Astrocyte of the cerebellum (primary cell): ENCODE data around the gene ESPNL.

ENCODE experiments used
- DNase-seq: peaks from one replicate; pipeline ENCODE4 v3.0.0-alpha.2; 2011; ENCODE audit warnings: low read depth
- H3K4me3 ChIP-seq: 2 replicates; pipeline ENCODE4 v1.5.1; 2011; ENCODE audit warnings: mild to moderate bottlenecking, low read depth, low read length, moderate library complexity
- in situ Hi-C: cut with HindIII; loops from 2 replicates; pipeline ENCODE4 v1.10.0; 2017; ENCODE audit warnings: low sequenced_read_pairs
- TF ChIP-seq, protein P1 (sequence below): IDR thresholded peaks from 2 replicates; pipeline ENCODE4 v1.5.1; 2012; ENCODE audit warnings: low read length, low read depth, moderate library complexity, mild to moderate bottlenecking; ENCODE audit errors: missing control alignments

ESPNL gene

DNA sequence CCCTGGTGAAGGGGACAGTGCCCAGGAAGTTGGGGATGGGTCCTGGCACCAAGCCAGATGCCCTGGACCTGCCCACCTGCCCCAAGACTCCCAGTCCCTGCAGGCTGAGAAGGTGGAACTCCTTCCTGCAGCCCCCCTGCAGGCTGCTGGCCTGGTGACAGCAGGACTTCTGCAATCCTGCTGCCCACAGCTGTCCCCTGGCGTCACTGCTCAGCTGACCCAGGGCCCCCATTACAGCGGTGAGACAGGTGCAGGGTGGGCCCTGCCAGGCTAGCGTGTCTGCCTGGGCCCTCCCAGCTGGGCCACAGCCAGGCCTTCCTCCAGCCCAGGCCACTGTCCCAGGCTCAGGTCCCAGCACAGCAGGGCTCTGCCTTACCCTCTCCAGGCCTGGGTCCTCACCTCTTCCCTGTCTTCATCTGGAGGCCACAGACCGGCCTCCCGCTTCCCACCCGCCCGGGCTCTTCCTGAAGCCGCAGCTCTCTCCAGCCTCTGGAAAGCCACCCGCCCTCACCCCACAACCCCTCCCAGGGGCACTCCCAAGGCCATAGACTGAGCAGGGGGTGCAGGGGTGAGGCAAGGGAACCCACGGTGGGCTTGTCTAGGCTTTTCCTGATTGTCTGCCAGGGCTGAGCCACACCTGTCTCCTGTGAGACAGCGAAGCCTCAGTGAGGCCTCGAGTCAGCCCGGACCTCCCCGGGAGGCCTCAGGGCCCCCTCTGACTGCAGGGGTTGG lies 49.9 kb downstream of the ESPNL start:
- in situ Hi-C loops: no loop called here
- DNase-seq: no peak
- TF ChIP-seq, protein P1, sequence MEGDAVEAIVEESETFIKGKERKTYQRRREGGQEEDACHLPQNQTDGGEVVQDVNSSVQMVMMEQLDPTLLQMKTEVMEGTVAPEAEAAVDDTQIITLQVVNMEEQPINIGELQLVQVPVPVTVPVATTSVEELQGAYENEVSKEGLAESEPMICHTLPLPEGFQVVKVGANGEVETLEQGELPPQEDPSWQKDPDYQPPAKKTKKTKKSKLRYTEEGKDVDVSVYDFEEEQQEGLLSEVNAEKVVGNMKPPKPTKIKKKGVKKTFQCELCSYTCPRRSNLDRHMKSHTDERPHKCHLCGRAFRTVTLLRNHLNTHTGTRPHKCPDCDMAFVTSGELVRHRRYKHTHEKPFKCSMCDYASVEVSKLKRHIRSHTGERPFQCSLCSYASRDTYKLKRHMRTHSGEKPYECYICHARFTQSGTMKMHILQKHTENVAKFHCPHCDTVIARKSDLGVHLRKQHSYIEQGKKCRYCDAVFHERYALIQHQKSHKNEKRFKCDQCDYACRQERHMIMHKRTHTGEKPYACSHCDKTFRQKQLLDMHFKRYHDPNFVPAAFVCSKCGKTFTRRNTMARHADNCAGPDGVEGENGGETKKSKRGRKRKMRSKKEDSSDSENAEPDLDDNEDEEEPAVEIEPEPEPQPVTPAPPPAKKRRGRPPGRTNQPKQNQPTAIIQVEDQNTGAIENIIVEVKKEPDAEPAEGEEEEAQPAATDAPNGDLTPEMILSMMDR: no peak
- H3K4me3 ChIP-seq: no peak overlapping the region

DNA sequence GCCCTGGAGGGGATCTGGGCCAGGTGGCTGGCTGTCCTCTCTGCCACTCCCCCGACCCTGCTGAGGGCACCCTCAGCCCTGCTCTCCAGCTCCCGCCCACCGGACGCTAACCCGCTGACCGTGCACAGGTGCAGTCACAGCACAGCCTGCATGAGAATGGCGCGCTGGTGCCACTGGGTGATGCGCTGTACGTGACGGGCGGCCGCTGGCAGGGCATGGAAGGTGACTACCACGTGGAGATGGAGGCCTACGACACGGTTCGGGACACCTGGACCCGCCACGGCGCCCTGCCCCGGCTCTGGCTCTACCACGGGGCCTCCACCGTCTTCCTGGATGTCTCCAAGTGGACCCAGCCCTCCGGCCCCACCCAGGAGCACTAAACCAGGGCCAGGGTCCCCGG lies 50.5 kb downstream of the ESPNL start:
- TF ChIP-seq, protein P1: no peak
- no peak for DNase-seq
- in situ Hi-C loops: no loop called here
- no peak overlapping the region for H3K4me3 ChIP-seq

DNA sequence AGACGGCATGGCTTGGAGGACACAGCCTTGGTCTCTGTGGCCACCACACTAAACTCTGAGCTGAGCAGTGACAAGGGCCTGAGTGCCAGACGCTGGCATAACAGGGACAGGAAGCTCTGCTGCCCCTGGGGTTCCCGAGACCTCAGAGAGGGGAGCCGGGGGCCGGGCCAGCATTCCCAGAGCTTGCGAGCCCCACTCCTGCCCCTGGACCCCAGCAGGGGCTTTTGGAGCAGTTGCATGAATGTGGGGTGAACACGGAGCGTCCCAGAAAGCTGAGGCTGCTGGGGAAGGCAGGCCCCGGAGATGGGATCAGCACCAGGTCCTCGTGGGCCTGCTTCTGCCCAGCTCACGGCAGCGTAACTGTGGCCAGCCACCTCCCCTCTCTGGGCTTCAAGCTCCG lies 51.1 kb downstream of the ESPNL start:
- TF ChIP-seq, protein P1: no peak
- DNase-seq: no peak
- in situ Hi-C loops: no loop called here
- no peak overlapping the region for H3K4me3 ChIP-seq

DNA sequence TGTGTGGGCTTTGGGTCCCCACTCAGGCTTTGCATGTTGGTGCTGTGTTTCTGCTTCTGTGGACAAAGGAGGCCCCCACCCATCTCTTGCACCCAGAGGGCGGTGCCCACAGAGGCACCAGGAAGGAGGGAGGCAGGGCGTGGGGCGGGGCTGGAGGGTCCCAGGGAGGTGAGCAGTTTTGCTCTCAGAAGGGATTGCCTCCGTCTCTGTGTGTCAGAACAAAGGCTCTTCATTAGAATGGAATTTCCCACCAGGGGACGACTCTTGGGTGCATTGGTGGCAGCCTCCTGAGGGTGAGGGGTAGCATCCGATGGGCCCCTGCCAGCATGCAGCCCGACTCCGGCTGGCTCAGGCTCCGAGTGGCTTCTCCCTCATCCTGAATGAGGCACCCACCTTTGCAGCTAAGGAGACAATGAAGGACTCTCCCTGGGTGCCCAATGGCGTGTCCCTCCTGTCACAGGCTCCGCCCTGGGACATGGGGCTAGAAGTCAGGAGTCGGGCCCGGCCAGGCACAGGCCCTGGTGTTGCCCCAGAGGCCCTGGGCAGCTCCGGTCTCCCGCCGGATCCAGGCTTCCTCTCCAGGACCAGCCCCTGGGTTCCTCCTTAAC lies 51.6 kb downstream of the ESPNL start:
- TF ChIP-seq, protein P1: no peak
- no peak overlapping the region for H3K4me3 ChIP-seq
- no peak for DNase-seq
- in situ Hi-C loops: no loop called here

DNA sequence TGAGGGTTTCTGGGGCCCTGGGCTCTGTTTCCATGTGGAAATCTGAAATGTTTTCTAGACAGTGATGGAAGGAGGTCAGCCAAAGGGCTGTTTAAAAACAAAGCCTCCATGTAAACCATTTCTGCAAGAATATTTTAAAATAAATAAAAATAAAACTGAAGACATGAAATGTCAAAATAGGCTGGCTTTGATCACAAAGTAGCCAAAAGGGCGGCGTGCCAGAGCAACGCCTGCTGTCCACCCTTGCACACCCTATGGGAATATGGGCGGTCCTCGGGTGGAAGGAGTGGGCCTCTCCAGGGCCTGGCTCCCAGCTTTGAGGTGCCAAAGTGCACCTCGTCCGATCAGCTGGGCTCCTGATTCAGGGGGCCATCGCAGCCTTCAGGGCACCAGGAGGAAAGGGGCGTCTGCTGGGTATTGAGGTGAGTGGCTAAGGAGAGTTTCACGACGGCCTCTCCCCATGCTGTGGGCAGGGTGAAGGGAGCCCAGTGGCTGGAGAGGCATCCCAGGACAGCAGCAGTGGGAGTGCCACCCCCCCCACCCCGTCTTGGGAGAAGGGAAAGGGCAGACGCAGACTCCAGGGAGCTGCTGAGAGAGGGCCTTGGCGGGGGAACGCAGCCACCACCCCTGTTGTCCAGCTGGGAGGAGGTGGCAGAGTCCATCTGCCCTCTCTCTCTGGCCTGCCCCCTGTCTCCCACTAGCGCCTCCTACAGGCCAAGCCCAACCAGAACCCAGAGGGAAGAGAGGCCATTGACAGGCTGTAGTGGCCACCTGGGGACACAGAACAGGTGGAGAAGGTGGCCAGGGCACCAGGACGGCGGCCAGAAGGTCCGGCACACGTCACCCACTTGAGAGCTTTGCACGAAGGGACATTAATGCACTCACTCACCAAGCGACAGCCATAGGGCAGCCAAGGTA lies 52.9 kb downstream of the ESPNL start:
- in situ Hi-C loops: no loop called here
- DNase-seq: no peak
- H3K4me3 ChIP-seq: no peak overlapping the region
- TF ChIP-seq, protein P1: no peak

DNA sequence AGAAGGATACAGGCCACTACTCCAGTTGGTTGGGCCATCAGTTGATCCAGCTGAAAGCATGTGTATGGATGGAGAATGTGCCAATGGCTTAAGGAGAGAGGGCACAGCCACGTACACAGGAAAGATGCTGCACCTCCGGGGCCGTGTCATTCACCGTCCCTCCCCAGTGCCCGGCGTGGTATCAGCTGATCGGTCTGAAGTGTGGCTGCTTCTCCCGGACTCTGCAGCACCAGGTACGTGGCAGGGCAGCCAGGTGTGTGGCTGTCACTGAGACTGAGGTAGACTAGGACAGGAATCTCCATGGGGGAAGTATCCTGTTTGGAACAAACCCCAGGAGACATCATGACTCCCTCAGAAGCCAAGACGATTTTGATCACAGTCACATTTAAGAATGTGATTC lies 54.4 kb downstream of the ESPNL start:
- TF ChIP-seq, protein P1: no peak
- in situ Hi-C loops: no loop called here
- H3K4me3 ChIP-seq: no peak overlapping the region
- no peak for DNase-seq
